Keratinocyte (primary cell): ENCODE results near the gene CFAP61. TPM values are rescaled to one million over a fixed set of nuclear protein-coding genes. Genes with fewer than 3 reads are reported as not detected.

Experiments
- DNase-seq: peaks from one replicate; pipeline ENCODE4 v3.0.0-alpha.2; 2011; ENCODE audit warnings: low read depth, missing footprints, low spot score
- FAIRE-seq: peaks from 2 replicates; lab custom pipeline; 2011; peaks lifted over from hg19 to GRCh38; lab: Jason Lieb, UNC
- H2AFZ ChIP-seq: 2 replicates; pipeline ENCODE4 v1.6.0; 2012; ENCODE audit warnings: low read length, control low read depth, inconsistent platforms; ENCODE audit not compliant: control insufficient read depth
- H3K27ac ChIP-seq: 2 replicates; pipeline ENCODE4 v1.5.1; 2011; ENCODE audit warnings: low read length; ENCODE audit not compliant: control insufficient read depth, insufficient read depth
- H3K27me3 ChIP-seq: 3 replicates; pipeline ENCODE4 v1.6.0; 2011; ENCODE audit warnings: low read length; ENCODE audit not compliant: control insufficient read depth, insufficient read depth; ENCODE audit errors: extremely low read depth
- H3K36me3 ChIP-seq, 2 experiments: 2 replicates in 1 of 2; 3 replicates in 1 of 2; pipeline ENCODE4 v1.5.1; 2011; ENCODE audit warnings: low read length in 2 of 2, mild to moderate bottlenecking in 1 of 2; ENCODE audit not compliant: control insufficient read depth in 2 of 2, insufficient read depth in 2 of 2; ENCODE audit errors: extremely low read depth in 1 of 2
- H3K4me1 ChIP-seq: 3 replicates; pipeline ENCODE4 v1.5.1; 2011; ENCODE audit warnings: low read length; ENCODE audit not compliant: control insufficient read depth, insufficient read depth; ENCODE audit errors: extremely low read depth
- H3K4me2 ChIP-seq: 3 replicates; pipeline ENCODE4 v1.6.0; 2011; ENCODE audit warnings: low read depth, low read length; ENCODE audit not compliant: control insufficient read depth, insufficient read depth; ENCODE audit errors: extremely low read depth
- H3K4me3 ChIP-seq, 3 experiments: fragments of 200-600 bp in 1 of 3; sonication (generic) in 1 of 3; 2 replicates in 2 of 3; 3 replicates in 1 of 3; pipeline ENCODE4 v1.5.1; 2011 to 2016; ENCODE audit warnings: low read length in 3 of 3, mild to moderate bottlenecking in 3 of 3, control low read depth in 2 of 3, inconsistent platforms in 1 of 3, low read depth in 1 of 3, mixed read lengths in 1 of 3, mixed run types in 1 of 3, moderate library complexity in 1 of 3; ENCODE audit not compliant: control insufficient read depth in 2 of 3, insufficient read depth in 2 of 3; ENCODE audit errors: extremely low read depth in 1 of 3
- H3K79me2 ChIP-seq: 2 replicates; pipeline ENCODE4 v1.6.0; 2012; ENCODE audit warnings: low read length; ENCODE audit not compliant: control insufficient read depth, insufficient read depth
- H3K9ac ChIP-seq: 3 replicates; pipeline ENCODE4 v1.6.0; 2011; ENCODE audit warnings: low read length; ENCODE audit not compliant: control insufficient read depth, insufficient read depth; ENCODE audit errors: extremely low read depth
- H3K9me1 ChIP-seq: 3 replicates; pipeline ENCODE4 v1.6.0; 2011; ENCODE audit warnings: low read length; ENCODE audit not compliant: control insufficient read depth, insufficient read depth; ENCODE audit errors: extremely low read depth
- H3K9me3 ChIP-seq: 2 replicates; pipeline ENCODE4 v1.5.1; 2012; ENCODE audit warnings: low read depth, low read length; ENCODE audit not compliant: control insufficient read depth
- H4K20me1 ChIP-seq: 3 replicates; pipeline ENCODE4 v1.6.0; 2011; ENCODE audit warnings: low read length; ENCODE audit not compliant: control insufficient read depth, insufficient read depth; ENCODE audit errors: extremely low read depth
- EZH2 ChIP-seq: IDR thresholded peaks from one replicate; pipeline ENCODE4 v1.6.1; 2012; ENCODE audit warnings: inconsistent platforms, mild to moderate bottlenecking, low read length, moderate library complexity
- dilution Hi-C: fragments of 300-500 bp; cut with MboI; formaldehyde crosslinking; loops from one replicate; pipeline ENCODE4 v1.7.0; 2020; ENCODE audit warnings: low sequenced_read_pairs; ENCODE audit not compliant: extremely low pct_ligation_motif_present
- polyA plus RNA-seq, 5 experiments: library from polyadenylated mRNA; depleted of rRNA in 3 of 5; stranded (reverse) in 3 of 5; stranded (forward) in 1 of 5; unstranded in 1 of 5; fragments of >200 nt; gene quantifications; 1 replicate in 1 of 5; 2 replicates in 3 of 5; 3 replicates in 1 of 5; pipeline versions ENCODE4 v1.2.1 to v1.2.3, GENCODE V29; 2011 to 2012; ENCODE audit warnings: missing spikeins in 2 of 5, low read depth in 1 of 5, low replicate concordance in 1 of 5
- TF ChIP-seq, protein P1 (sequence below), 3 experiments: IDR thresholded peaks in 1 of 3; conservative IDR thresholded peaks in 1 of 3; optimal IDR thresholded peaks in 1 of 3; 2 replicates in 2 of 3; 3 replicates in 1 of 3; pipeline versions ENCODE3 to v1.5.1; 2011; ENCODE audit warnings: low read length in 3 of 3, mild to moderate bottlenecking in 3 of 3, moderate library complexity in 2 of 3, control low read depth in 1 of 3, inconsistent platforms in 1 of 3; ENCODE audit not compliant: insufficient read depth in 2 of 3; ENCODE audit errors: extremely low read depth in 1 of 3

Gene CFAP61
- polyA plus RNA-seq, 1 donor (not counting 4 experiments of a cell fraction or from before 2014, with no cell fraction given): 0.25 TPM

DNA sequence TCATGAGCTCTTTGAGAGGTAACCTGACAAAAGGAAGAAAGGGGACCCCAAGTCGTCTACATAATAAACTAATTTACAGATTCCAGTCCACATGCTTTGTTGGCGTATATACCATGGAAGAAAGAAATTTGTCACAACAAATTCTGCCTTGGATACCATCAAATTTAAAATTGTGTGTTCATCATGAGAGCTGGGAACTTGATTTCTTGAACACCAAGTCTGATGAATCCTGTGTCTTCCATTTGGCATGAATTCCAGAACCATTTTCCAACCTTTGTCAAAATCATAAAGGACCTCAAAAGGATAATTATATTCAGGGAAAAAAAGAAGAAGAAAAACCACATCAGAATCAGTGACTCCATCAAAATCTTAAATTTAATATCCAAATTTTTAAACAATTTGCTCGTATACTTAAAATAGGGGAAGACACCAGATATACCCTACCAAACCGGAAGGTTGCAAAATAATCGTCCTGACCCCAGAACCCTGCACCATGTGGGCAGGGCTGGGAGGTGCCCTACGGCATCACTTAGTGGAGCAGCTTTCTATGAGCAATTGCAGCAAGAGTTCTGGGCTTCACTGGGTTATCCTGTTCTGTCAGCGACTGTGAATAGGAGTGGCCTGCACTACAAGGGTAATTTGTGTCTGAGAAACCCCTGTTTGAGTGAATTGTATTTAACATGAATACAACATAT is 241.5 kb downstream of the CFAP61 start:
- no peaks in the 10 kb centered on the region for H3K79me2 ChIP-seq
- DNase-seq: no peak
- H3K27me3 ChIP-seq: no peaks in the 10 kb centered on the region
- TF ChIP-seq, protein P1, sequence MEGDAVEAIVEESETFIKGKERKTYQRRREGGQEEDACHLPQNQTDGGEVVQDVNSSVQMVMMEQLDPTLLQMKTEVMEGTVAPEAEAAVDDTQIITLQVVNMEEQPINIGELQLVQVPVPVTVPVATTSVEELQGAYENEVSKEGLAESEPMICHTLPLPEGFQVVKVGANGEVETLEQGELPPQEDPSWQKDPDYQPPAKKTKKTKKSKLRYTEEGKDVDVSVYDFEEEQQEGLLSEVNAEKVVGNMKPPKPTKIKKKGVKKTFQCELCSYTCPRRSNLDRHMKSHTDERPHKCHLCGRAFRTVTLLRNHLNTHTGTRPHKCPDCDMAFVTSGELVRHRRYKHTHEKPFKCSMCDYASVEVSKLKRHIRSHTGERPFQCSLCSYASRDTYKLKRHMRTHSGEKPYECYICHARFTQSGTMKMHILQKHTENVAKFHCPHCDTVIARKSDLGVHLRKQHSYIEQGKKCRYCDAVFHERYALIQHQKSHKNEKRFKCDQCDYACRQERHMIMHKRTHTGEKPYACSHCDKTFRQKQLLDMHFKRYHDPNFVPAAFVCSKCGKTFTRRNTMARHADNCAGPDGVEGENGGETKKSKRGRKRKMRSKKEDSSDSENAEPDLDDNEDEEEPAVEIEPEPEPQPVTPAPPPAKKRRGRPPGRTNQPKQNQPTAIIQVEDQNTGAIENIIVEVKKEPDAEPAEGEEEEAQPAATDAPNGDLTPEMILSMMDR (optimal IDR thresholded peaks at IDR 0.05 in 1 of 3, IDR thresholded peaks at IDR 0.05 in 1 of 3, conservative IDR thresholded peaks at IDR 0.05 in 1 of 3; ENCODE audit: extremely low read depth in 1 of 3, insufficient read depth in 2 of 3, low read length in 3 of 3): no peak
- TF ChIP-seq EZH2: no peak
- no peaks in the 10 kb centered on the region for H3K9me3 ChIP-seq
- H3K9ac ChIP-seq: no peak overlapping the region
- H3K27ac ChIP-seq: no peak overlapping the region
- dilution Hi-C loops: no loop called here
- no peak for FAIRE-seq
- H3K4me1 ChIP-seq: no peaks in the 10 kb centered on the region
- no peaks in the 10 kb centered on the region for H3K36me3 ChIP-seq
- H3K9me1 ChIP-seq: no peaks in the 10 kb centered on the region
- H3K4me2 ChIP-seq: no peak overlapping the region
- H2AFZ ChIP-seq: no peak overlapping the region
- no peak overlapping the region for H3K4me3 ChIP-seq
- no peaks in the 10 kb centered on the region for H4K20me1 ChIP-seq

DNA sequence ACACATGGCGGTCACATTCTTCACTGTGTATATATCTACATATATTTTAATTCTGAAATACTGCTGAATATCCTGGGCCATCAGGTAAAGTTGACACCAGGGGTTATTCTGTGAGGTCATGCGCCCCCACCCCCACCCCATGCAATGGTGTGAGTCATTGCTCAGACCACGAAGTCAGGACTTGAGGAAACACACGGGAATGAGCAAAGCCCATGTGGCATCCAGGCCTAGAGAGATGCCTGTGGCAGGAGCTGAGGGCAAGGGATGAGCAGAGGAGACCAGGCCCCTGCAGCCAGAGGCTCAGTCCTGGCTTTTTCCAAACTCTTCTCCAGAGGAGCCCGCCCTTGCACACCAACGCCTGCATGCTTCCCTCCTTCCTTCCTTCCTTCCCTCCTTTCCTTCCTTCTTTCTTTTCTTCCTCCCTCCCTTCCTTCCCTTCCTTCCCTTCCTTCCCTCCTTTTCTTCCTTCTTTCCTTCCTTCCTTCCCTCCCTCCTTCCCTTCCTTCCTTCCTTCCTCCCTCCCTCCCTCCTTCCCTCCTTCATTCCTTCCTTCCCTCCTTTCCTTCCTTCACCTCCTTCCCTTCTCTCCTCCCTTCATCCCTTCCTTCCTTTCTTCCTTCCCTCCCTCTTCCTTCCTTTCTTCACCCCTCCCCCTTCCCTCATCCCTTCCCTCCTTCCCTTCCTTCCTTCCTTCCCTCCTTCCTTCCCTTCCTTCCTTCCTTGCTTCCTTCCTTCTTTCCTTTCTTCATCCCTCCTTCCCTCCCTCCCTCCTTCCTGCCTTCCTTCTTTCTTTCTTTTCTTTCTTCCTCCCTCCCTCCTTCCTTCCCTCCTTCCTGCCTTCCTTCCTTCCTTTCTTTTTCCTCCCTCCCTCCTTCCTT is 243.5 kb downstream of the CFAP61 start:
- Histone ChIP-seq H3K27ac (no peak overlapping the region), H3K9ac (no peak overlapping the region), H3K36me3 (no peaks in the 10 kb centered on the region), H3K4me1 (no peaks in the 10 kb centered on the region), H3K4me2 (no peak overlapping the region), H4K20me1 (no peaks in the 10 kb centered on the region), H2AFZ (no peak overlapping the region), H3K27me3 (no peaks in the 10 kb centered on the region), H3K9me1 (no peaks in the 10 kb centered on the region), H3K4me3 (no peak overlapping the region), H3K79me2 (no peaks in the 10 kb centered on the region), H3K9me3 (no peaks in the 10 kb centered on the region)
- no peak for FAIRE-seq
- TF ChIP-seq EZH2: no peak
- TF ChIP-seq, protein P1 (optimal IDR thresholded peaks at IDR 0.05 in 1 of 3, IDR thresholded peaks at IDR 0.05 in 1 of 3, conservative IDR thresholded peaks at IDR 0.05 in 1 of 3; ENCODE audit: extremely low read depth in 1 of 3, insufficient read depth in 2 of 3, low read length in 3 of 3): no peak
- dilution Hi-C loops: no loop called here
- DNase-seq: no peak
